HG03025 (cell line): ENCODE data around the gene DSCAM.

Source experiments
- ATAC-seq: cut with Tn5 transposase; IDR thresholded peaks from one replicate; pipeline ENCODE4 v1.9.1; 2021; ENCODE audit warnings: mild to moderate bottlenecking, moderate library complexity; ENCODE audit not compliant: unreplicated experiment, low FRiP score

The DSCAM gene

GRCh38 chr21:40770435-40771055 lies 76.4 kb downstream of the DSCAM start:
- ATAC-seq, result no peak

DNA sequence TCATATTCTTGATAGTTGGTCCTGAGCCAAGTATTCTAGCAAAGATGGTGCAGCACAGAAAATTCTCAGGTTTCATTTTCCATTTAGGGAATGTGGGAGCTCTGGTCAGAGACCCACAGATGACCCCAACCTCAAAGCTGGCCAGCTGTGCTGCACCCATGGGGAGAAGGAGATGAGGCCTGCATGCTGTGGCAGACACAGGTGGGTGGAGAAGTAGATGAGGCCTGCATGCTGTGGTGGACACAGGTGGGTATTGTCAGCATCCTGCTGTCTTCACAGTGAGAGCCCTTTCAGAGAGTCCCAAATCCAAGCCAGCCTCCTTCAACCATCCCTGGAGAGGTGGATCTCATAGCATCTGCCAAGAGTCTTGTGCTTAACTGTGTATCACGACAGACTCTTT lies 77.7 kb downstream of the DSCAM start:
- no peak for ATAC-seq

GRCh38 chr21:40768056-40768455 lies 78.9 kb downstream of the DSCAM start:
- ATAC-seq, result no peak

- ATAC-seq, result no peak
Observed at GRCh38 chr21:40766381-40766780, 80.6 kb downstream of the DSCAM start.

GRCh38 chr21:40765811-40766210 lies 81.1 kb downstream of the DSCAM start:
- ATAC-seq, result no peak

DNA sequence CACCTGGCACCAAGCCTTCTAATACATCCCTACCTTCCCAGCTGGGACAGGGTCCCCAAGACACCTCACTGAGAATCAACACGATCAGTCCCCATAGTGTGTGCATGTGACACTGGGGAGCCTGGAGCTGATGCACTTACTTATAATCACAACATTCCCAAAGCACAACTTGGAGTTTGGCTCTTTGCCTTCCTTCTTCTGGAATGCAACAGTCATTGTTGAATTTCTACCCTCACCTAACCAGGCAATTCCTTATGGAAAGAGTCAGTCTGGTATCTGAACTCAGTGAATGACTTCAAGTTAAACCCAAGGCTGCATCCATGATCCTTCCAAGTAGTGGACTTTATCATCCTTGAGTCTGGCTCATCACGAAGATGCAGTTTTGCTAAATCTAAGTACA lies 86.1 kb downstream of the DSCAM start:
- no peak for ATAC-seq

- ATAC-seq, result no peak
Observed at GRCh38 chr21:40759061-40759460, 87.9 kb downstream of the DSCAM start.

DNA sequence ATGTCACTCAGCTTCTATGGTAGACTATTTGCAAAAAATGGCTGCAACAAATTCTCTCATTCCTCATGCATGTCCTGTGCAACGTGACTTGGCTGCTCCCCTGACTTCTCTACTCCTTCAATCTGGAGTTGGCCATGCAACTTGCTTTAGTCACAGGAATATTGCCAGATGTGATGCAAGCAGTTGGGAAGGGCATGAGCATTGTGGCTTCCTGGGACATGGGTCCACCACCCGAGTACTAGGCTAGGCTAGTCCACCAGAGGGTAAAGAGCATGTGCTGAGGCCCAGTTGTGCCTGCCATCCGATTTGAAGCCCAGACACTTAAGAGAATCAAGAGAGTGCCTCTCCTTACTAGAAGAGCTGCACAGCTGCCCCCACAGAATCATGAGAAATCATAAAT lies 89.6 kb downstream of the DSCAM start:
- ATAC-seq, result no peak

GRCh38 chr21:40754466-40754865 lies 92.5 kb downstream of the DSCAM start:
- no peak for ATAC-seq

- no peak for ATAC-seq
Observed at GRCh38 chr21:40753756-40754155, 93.2 kb downstream of the DSCAM start.

DNA sequence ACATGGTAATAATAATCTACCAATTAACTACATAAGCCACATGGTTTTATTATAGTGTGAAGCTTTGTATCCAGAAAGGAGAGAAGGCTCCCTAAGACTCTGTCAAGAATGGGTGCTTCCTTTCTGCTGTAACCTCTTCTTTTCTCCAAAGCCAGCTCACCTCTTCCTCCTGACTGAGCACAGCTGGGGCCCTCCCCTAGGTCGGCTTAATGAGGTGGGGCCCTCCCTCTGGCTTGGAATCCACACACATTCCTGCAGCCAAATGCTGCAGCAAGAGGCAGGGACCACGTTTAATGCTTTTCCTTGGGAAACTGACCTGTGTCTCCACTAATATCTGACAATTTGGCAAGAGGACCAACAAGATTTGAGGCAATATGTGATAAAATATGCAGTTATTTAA lies 94.8 kb downstream of the DSCAM start:
- ATAC-seq, result no peak

GRCh38 chr21:40751221-40751620 lies 95.7 kb downstream of the DSCAM start:
- no peak for ATAC-seq

DNA sequence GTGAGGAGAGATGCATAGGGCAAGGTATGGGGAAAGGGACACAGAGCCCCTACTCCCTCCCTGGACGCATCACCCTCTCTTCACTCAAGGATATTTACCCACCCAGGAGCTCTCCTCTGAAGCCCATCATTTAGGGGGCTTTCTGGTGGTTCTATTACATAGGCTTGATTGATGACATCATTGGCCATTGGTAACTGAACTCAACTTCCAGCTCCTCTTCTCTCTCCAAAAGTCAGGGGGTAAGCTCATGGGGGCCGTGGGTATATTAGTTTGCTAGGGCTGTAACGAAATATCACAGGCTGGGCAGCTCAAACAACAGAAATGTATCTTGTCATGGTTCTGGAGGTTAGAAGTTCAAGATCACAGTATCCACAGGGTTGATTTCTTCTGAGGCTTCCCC lies 110.8 kb downstream of the DSCAM start:
- no peak for ATAC-seq

- no peak for ATAC-seq
Observed at GRCh38 chr21:40733024-40733397, 113.9 kb downstream of the DSCAM start.

- no peak for ATAC-seq
Observed at GRCh38 chr21:40732253-40733023, 114.5 kb downstream of the DSCAM start.

- no peak for ATAC-seq
Observed at GRCh38 chr21:40731206-40731605, 115.8 kb downstream of the DSCAM start.

DNA sequence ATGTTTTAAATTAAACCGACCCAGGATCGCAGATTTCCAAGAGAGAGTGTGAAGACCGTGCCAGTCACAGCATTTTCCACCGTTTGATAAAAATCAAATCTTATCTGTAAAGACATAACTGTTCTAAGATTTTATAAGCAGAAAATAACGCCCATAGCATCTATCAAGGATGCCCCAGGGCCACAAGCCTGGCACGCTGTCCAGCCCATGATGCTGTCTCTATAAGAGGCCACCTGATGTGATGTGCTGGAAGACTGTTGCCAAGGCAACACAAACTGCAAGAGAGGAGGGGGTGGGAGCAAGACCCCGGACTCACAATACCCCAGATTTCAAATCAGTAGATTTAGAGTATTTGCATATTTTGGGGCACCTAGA lies 116.5 kb downstream of the DSCAM start:
- ATAC-seq, result no peak

DNA sequence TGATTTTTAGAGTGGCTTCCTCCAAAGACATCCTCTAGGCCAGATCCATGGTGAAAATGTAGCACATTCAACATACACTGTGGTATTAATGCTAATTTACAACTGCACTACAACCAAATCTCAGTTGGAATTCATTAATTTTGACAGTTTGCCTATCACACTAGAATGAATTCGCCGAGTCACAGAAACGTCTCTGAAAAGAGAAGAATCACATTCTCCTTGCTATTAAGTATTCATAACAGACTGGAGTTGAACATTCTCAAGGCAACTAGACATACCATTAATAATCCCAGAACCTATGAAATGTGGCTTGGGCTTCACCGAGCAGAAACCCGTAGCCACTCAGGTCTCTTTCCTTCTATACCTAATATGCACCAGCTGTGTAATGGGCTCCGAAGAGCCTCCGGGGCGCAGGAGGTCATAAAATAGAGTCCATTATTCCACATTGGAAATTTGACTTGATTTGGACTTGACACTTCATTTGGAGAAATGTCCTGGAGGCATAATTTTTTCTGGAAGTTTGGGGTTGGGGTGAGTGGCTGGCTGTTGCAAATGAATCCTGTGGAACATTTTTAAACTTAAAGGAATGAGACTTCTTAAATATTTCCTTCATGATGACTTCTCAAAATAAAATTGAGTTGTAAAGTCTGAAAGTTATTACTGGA lies 117.1 kb downstream of the DSCAM start:
- no peak for ATAC-seq

DNA sequence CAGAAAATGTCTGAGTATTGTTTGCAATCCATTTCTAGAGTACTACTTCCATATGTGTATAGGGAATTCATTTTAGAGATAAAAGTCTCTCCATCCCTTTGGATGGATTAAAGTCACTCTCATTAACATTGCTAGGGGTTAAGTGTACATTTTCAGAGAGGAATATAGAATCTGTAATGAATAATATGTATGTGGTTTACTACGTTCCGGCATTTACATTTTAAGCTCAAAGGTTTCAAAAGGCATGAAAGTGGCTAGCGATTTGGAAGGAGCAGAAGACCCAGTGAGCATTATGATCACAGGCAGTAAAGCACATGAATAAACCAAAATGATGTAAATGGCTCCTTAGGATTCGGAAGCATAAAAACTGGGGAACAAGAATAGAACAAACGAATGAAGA lies 123.0 kb downstream of the DSCAM start:
- no peak for ATAC-seq

GRCh38 chr21:40723317-40723716 lies 123.6 kb downstream of the DSCAM start:
- no peak for ATAC-seq

DNA sequence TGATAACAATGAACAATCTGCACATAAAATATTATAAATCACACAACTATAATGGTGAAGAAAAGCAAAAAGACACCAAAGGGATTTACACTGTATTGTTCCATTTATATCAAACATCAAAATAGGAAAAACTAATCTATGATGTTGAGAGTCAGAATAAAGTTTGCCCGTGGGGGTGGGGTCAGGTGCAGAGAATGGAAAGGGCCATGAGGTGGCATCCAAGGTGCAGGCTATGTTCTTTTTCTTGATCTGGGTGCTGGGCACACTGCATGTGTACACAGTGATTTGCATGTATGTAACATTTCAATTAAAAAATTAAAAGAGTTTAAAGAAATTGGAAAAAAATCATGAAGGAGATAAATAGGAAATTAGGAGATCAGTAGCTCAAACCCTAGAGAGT lies 127.3 kb downstream of the DSCAM start:
- ATAC-seq, result no peak

GRCh38 chr21:40717028-40717427 lies 129.9 kb downstream of the DSCAM start:
- no peak for ATAC-seq
